Measurements from ENCODE around the gene ADAM12.

GRCh38 chr10:126331101-126331500 lies 57.2 kb downstream of the ADAM12 start:
- TF ChIP-seq CTCF (conservative IDR thresholded peaks at IDR 0.05) (no peak), EZH2 (IDR thresholded peaks at IDR 0.05; ENCODE audit: low read depth) (no peak)
